A549 treated with Mapracorat at 1 μM for 4 hours (cell line): ENCODE data around the gene SPANXA1. TPM values are rescaled to one million over a fixed set of nuclear protein-coding genes. Genes with fewer than 3 reads are reported as not detected.

ENCODE experiments used
- total RNA-seq: library from RNA; stranded (reverse); fragments of 200-300 nt; extraction: Qiagen RNA extraction; gene quantifications from 5 replicates; pipeline ENCODE4 v1.2.3, GENCODE V29; 2022

SPANXA1 gene, protein sequence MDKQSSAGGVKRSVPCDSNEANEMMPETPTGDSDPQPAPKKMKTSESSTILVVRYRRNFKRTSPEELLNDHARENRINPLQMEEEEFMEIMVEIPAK
- total RNA-seq: 0.38 to 0.45 TPM in 2 of 5 replicates, not detected in the others

DNA sequence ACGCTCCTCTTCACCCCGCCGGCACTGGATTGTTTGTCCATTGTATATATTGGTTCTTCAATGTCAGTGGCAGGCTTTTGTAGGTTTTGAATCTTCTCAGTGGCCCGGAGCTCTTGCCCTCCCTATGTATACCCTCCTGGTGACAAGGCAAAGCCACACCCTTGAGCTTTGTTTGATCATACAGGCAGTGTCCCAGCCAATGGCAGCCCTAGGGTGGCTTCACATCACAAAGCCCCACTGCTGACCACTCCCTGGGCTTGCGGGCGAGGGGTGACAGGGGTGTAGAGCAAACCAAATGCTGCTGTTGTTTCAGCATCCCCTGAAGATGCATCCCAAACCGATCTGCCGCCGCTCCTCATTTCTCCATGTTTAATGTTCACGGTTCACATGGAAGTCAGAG is at the start of gene SPANXA1:
Gene SPANXA1 (minus strand): TSS at position 101 of the 400 bp plus-strand sequence. CDS start 60 bp downstream, at position 41.

DNA sequence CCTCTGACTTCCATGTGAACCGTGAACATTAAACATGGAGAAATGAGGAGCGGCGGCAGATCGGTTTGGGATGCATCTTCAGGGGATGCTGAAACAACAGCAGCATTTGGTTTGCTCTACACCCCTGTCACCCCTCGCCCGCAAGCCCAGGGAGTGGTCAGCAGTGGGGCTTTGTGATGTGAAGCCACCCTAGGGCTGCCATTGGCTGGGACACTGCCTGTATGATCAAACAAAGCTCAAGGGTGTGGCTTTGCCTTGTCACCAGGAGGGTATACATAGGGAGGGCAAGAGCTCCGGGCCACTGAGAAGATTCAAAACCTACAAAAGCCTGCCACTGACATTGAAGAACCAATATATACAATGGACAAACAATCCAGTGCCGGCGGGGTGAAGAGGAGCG is 4.9 kb upstream of the SPANXA1 start, which contains the start of gene SPANXA2:
Gene SPANXA2 (plus strand): TSS at position 301 of the 400 bp plus-strand sequence. CDS start 60 bp downstream, at position 361.

Other genes with a start within 250 kb of the SPANXA1 start
- gene SPANXA2, start 5.0 kb upstream of the SPANXA1 start, total RNA-seq: 0.38 to 0.45 TPM in 2 of 5 replicates, not detected in the others
- not detected in 5 replicates for gene SPANXD, start 114.0 kb upstream of the SPANXA1 start, total RNA-seq